Esophagus mucosa (tissue), 1 donor: ENCODE data around the gene KRTAP3-3. TPM values are rescaled to one million over a fixed set of nuclear protein-coding genes. Genes with fewer than 3 reads are reported as not detected.
"Not testable (repeated sequence)": the region's sequence is repeated elsewhere in the genome, so short reads cannot be mapped to it uniquely, and the experiment has no call there.

Source experiments
- ATAC-seq: fragments of 200-7000 bp; cut with Tn5 transposase; one replicate; pipeline ENCODE4 v1.9.1; 2020
- total RNA-seq: library from RNA; stranded (reverse); gene quantifications from one replicate; pipeline ENCODE4 v1.2.4, GENCODE V29; 2023
- donor health status: DM: yes; HTN: yes; CAD: no.

KRTAP3-3 gene
- total RNA-seq, 1 donor from 2014 or later: not detected

GRCh38 chr17:41003926-41004325, 10.0 kb upstream of the KRTAP3-3 start:
- ATAC-seq: no peak

GRCh38 chr17:41002814-41003213, 8.8 kb upstream of the KRTAP3-3 start:
- peak; percentile 84 for ATAC-seq

DNA sequence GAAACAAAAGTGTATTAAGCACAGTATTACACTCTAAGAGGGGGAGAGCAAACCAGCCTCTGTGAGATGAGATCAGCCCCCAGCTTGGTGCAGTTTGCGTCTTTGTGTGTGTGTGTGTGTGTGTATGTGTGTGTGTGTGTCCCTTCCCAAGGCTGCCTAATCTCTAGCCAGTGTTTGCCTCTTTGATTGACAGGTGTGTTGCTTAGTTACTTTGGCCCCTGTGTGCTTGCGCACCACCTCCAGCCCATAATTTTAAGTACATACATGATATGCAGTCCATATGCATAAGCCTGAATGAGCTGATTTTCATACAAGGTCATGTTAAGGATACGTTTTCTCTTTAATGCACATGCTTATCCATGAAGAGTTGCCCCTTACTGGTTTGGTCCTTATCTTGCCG, 7.8 kb upstream of the KRTAP3-3 start:
- no peak for ATAC-seq

DNA sequence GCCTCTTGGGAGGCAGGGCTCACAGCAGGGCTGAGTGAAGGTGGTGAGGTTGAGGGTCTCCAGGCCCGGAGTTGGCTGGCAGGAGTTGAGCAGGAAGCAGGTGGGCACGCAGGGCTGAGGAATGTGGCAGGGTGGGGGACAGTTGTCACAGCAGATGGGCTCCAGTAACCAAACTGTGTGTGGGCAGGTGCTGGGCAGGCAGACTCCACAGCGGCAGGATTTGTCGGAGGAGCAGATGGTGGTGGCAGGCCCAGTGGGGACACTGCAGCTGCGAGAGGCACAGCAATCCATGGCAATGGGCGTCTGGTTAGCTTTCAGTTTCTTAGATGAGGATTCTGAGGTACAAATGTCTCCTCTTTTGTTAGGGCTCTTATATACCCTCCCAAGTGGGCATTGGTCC, 5.6 kb upstream of the KRTAP3-3 start, which contains the start of gene KRTAP3-2:
Gene KRTAP3-2 (minus strand): TSS at position 344 of the 400 bp plus-strand sequence. CDS start 53 bp downstream, at position 291.
- ATAC-seq: not testable (repeated sequence)

- ATAC-seq: no peak
Measured at GRCh38 chr17:40997361-40997760, 3.4 kb upstream of the KRTAP3-3 start.

- ATAC-seq: no peak
Measured at GRCh38 chr17:40996829-40997228, 2.9 kb upstream of the KRTAP3-3 start.

DNA sequence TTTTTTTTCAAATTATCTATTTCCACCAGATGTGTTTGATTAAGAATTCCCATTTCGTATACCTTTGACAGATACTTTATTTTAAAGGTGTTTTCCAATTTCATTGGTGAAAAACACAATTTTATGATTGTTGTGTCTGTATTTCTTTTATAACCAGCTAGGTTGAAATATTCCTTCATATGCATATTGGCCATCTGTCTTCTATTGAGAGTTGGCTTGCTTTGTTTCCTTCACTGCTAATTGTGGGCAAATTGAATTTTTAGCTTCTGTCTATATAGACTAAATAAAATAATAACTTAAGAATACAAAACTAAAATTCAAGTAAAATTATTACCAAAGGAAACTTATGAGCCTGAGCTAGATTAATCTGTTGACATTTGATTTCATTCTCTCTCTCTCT, 1.2 kb upstream of the KRTAP3-3 start:
- no peak for ATAC-seq

DNA sequence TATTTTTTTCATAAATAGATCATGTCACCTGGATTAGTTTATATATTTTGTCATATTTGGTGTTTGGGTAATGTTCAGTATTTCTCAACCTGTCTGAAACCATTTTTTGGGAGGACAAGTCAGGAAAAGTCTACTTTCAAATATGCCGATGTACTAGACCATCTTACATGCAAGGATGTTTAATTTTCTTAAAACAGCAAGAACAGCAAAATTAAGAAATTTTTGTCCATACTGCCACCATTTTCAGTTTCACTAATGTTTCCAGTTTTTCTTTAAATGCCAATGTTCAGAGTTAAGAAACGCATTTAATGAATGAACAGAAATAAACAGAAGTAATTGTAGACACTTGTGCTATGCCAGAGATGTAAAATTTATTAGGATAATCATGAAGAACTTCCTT, 880 bp downstream of the KRTAP3-3 start:
- ATAC-seq: no peak

DNA sequence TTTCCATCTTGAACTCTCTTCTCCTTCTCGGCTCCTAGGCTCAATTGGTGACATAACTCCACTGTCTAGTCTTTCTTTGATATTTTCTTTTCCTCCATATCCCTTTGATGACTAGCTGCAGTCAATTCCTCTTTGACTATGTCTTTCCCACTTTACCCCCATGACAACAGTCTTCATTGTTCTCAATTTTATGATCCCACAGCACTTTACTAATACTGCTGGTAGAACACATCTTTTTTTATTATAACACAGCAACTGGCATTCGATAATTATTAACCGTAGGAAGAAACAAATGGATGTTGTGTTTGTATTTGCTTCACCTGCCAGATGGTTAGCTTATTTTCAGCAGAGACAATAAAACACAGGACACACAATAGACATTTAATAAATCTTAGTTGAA, 1.3 kb downstream of the KRTAP3-3 start:
- ATAC-seq: no peak

DNA sequence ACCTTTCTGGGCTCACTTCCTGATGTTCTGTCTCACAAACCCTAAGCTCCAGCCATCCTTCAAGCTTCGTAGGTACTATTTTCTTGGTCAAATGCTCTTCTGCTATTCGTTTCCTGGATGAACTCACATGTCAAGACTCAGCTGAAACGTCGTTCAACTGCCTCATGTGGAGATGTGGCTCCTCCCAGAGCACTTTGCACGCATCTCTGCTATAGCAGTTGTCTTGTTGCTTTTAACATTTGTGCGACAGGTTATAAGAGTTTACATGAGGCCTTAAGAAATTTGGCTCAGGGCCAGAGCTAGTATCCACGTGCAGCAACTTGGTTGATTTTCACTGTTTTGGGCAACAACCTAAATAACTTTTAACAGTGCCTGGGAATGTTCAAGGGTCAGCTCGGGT, 7.0 kb downstream of the KRTAP3-3 start:
- ATAC-seq: peak; percentile 60

DNA sequence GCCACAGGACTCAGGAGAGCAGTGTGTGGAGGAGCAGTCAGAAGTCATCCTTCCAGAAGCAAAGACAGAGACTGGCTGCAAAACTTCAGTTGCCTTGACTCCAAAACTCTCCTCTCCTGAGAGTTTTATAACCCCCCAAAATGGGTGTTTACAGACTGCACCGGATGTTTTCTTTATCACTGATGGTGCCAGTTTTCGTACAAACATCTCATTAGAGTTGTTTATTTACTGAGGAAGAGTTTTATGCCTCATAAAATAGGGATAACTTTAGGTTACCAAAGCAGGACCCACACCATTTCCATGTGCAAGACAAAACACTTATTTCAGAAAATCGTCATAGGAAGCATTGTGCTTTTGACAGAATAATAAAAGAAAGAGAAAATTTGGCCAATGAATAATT, 9.7 kb downstream of the KRTAP3-3 start, which contains the start of gene KRT40:
Gene KRT40 (minus strand): TSS at position 101 of the 400 bp plus-strand sequence. CDS start 53 bp downstream, at position 48.
- no peak for ATAC-seq

GRCh38 chr17:40981115-40981514, 12.8 kb downstream of the KRTAP3-3 start:
- ATAC-seq: no peak

DNA sequence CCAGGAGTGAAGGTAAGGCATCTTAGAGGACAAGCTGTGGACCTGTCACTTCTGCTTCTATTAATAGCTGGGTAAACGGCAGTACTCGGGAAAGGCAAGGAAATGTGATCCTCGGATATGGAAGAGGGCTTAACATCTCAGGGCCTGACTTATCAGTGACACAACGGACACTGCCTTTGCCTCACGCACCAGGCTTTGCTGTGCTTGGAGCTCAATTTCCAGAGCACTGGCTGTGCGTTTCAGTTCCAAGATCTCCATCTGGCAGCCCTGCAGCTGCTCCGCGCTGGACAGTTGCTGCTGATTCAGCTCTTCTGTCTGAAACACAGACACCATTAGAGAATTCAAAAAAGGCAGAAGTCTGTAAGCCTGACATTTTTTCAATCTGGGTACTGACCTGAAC, 13.4 kb downstream of the KRTAP3-3 start:
- no peak for ATAC-seq

GRCh38 chr17:40980117-40980516, 13.8 kb downstream of the KRTAP3-3 start:
- ATAC-seq: no peak

GRCh38 chr17:40978575-40979151, 15.3 kb downstream of the KRTAP3-3 start:
- no peak for ATAC-seq

GRCh38 chr17:40975516-40975915, 18.4 kb downstream of the KRTAP3-3 start:
- ATAC-seq: no peak

DNA sequence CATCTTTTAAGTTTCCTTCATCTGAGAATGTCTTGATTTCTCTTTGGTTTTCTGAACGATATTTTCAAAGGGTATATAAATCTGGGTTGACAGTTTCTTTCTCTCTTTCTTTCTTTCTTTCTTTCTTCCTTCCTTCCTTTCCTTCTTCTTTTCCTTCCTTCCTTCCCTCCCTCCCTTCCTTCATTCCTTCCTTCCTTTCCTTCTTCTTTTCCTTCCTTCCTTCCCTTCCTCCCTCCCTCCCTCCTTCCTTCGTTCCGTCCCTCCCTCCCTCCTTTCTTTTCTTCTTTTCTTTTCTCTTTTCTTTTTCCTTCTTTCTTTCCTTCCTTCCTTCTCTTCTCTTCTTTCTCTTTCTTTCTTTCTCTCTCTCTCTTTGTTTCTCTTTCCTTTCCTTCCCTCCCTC, 19.6 kb downstream of the KRTAP3-3 start:
- no peak for ATAC-seq

GRCh38 chr17:40967582-40967981, 26.4 kb downstream of the KRTAP3-3 start:
- no peak for ATAC-seq

GRCh38 chr17:40966848-40967247, 27.1 kb downstream of the KRTAP3-3 start, which contains the start of gene KRT39:
Gene KRT39 (minus strand): TSS chr17:40966948. CDS start chr17:40966856, 92 bp downstream.
- ATAC-seq: no peak

DNA sequence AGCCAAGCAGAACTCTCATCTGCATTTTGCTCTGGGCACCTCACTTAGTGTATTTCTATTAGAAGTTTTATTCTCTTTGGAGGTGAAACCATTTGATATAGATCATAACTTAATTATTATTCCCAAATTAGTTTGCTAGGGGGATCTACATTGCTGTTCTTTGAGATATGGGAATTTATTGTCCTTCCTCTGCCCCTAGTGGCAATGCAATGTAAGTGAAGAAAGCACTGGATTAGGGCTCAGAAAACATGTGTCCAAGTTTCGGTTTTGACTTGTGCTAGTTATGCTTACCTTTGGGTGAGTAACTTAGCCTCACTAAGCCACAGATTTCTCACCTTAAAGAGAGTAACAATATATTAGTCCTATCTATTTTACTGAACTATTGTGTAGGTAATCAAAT, 30.1 kb downstream of the KRTAP3-3 start:
- ATAC-seq: peak; percentile 79

- ATAC-seq: no peak
Measured at GRCh38 chr17:40962059-40962561, 31.9 kb downstream of the KRTAP3-3 start.

GRCh38 chr17:40961591-40961990, 32.4 kb downstream of the KRTAP3-3 start:
- no peak for ATAC-seq

DNA sequence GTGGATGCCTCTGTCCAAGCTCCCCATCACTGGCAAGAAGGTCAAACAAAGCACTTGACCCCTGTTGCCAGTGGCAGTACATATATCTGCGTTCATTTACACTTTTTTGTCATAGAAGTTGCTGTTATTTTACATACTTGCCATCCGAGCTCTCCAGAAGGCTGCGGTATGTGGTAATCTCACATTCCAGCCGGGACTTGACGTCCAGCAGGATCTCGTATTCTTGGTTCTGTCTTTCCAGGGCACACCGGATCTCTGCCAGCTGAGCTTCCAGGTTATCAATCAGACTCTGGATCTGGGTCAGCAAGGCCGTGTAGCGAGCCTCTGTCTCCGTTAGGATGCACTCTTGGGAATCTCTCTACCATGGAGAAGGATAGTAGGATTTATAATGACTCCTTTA, 33.8 kb downstream of the KRTAP3-3 start:
- ATAC-seq: no peak

DNA sequence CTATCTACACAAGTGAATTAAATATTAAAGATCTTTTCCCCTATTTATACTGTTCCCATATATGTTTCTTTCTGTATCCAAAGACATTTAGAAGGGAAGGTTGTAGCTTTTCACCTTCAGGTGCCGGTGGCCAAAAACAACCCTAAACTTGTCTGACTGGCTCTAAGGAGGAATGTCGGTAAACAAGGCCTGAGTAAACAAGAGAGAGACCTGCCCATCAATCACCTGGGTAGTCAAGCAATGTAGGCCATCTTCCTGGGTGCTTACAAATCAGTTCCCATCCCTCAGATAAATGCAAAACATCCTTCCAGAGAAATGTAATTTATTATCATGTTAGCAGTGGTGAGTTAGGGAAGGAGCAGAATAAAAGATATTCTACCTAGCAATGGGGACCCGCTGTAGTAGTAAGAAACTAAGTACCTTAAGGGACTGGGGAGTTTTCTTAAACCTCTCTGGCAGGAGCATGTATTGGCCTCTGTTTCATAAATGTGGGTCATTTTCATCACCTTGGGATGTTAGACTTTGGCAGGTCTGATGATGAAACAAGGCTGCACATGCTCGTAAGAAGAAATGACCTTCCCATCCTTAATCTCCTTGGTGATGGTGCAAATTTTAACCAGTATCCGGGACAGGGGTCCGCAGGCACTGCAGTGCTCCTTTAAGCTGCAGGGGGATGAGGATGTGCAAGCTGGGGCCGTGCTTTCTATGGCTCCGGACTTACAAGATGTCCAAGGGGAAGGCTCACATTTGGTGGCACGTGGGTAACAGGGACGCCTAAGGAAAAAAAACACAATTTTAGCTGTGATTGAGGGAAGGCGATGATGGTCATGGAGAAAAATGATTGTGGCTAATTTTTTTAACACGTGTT, 35.6 kb downstream of the KRTAP3-3 start:
- peak; percentile 65 for ATAC-seq
